ENCODE measurements around the gene SERPINA12. TPM values are rescaled to one million over a fixed set of nuclear protein-coding genes. Genes with fewer than 3 reads are reported as not detected.
"Not testable (repeated sequence)": the region's sequence is repeated elsewhere in the genome, so short reads cannot be mapped to it uniquely, and the experiment has no call there.

The SERPINA12 gene
- total and polyA plus RNA-seq, 12 donors, result not detected

DNA sequence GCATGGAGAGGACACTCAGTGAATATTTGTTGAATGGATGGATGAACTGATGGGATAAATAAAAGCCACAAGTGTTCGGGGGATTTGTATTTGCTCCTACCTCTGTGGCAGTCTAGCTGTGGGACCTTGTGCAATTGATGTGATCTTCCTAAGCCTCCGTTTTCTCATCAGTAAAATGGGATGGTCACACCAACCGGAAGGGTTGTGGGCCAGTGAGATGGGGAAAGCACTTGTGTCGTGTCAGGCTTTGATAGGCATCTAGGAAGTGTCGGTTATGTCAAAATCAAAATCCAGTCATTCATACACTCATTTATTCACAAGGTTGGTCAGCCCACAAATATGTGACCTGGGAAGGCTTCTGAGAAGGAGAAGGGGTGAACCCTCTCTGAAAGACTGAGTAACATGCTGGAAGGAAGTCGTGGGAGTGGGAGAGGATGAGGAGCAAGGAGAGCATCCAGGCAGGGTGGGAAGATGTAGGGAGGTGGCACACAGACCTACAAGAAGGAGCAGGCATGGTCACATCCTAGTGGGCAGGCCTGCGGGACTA, 25.5 kb downstream of the SERPINA12 start:
- Histone ChIP-seq H3K27ac (no peak overlapping the region), H3K4me3 (no peak overlapping the region), H3K4me1 (replicated peaks in 1 of 2) (no peaks in the 10 kb centered on the region), H3K36me3 (replicated peaks in 1 of 2) (no peaks in the 10 kb centered on the region), H3K9me3 (replicated peaks in 1 of 3) (no peaks in the 10 kb centered on the region), H3K27me3 (no peaks in the 10 kb centered on the region)
- 77 to 84% (median 78%) methylated on average over 7 of the region's 7 CpGs for WGBS, 4 donors
- TF ChIP-seq POLR2A (IDR thresholded peaks at IDR 0.05), result no peak
- TF ChIP-seq, protein P1, sequence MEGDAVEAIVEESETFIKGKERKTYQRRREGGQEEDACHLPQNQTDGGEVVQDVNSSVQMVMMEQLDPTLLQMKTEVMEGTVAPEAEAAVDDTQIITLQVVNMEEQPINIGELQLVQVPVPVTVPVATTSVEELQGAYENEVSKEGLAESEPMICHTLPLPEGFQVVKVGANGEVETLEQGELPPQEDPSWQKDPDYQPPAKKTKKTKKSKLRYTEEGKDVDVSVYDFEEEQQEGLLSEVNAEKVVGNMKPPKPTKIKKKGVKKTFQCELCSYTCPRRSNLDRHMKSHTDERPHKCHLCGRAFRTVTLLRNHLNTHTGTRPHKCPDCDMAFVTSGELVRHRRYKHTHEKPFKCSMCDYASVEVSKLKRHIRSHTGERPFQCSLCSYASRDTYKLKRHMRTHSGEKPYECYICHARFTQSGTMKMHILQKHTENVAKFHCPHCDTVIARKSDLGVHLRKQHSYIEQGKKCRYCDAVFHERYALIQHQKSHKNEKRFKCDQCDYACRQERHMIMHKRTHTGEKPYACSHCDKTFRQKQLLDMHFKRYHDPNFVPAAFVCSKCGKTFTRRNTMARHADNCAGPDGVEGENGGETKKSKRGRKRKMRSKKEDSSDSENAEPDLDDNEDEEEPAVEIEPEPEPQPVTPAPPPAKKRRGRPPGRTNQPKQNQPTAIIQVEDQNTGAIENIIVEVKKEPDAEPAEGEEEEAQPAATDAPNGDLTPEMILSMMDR (IDR thresholded peaks at IDR 0.05), result no peak
- intact Hi-C loops (cut with DNase I), result loop anchor here in 1 of 2 donors (10.0 kb wide), 1 partner anchor 59 kb away; no protein-coding TSS in a partner anchor
- DNase-seq, result no peak

DNA sequence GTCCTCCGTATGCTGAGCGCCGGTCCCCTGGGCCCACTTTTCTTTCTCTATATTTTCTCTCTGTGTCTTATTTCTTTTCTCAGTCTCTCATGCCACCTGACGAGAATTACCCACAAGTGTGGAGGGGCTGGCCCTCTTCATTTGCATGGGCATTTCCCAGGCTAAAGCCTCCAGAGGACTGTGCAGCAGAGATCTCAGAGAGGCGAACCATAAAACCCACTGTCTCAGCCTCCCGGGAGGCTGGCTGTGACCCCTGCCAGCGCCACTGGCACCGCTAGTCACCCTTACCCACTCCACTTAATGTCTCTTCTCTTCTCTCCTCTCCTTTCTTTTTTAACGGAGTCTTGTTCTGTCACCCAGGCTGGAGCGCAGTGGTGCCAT, 26.2 kb downstream of the SERPINA12 start:
- Histone ChIP-seq H3K27ac (no peak overlapping the region), H3K4me3 (no peak overlapping the region), H3K4me1 (replicated peaks in 1 of 2) (no peaks in the 10 kb centered on the region), H3K9me3 (replicated peaks in 1 of 3) (no peaks in the 10 kb centered on the region), H3K36me3 (replicated peaks in 1 of 2) (no peaks in the 10 kb centered on the region), H3K27me3 (no peaks in the 10 kb centered on the region)
- intact Hi-C loops (cut with DNase I), result loop anchor here in 1 of 2 donors (10.0 kb wide), 1 partner anchor 58 kb away; no protein-coding TSS in a partner anchor
- TF ChIP-seq, protein P1 (IDR thresholded peaks at IDR 0.05), result no peak
- TF ChIP-seq POLR2A (IDR thresholded peaks at IDR 0.05), result no peak
- no peak for DNase-seq
- WGBS, 4 donors, result 84 to 93% (median 88%) methylated on average over 10 of the region's 10 CpGs

DNA sequence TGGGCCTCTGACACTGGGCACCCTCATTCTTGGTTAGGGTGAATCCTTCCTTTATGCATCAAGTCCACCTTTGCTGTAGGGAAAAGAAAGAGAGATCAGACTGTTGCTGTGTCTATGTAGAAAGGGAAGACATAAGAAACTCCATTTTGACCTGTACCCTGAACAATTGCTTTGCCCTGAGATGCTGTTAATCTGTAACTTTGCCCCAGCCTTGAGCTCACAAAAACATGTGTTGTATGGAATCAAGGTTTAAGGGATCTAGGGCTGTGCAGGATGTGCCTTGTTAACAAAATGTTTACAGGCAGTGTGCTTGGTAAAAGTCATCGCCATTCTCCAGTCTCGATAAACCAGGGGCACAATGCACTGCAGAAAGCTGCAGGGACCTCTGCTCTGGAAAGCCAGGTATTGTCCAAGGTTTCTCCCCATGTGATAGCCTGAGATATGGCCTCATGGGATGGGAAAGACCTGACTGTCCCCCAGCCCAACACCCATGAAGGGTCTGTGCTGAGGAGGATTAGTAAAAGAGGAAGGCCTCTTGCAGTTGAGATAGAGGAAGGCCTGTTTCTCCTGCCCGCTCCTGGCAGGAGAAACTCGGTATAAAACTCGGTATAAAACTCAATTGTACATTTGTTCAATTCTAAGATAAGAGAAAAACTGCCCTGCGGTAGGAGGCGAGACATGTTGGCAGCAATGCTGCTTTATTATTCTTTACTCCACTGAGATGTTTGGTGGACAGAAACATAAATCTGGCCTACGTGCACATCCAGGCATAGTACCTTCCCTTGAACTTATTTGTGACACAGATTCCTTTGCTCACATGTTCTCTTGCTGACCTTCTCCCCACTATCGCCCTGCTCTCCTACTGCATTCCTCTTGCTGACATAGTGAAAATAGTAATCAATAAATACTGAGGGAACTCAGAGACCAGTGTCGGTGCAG, 26.9 kb downstream of the SERPINA12 start:
- WGBS, 4 donors, result 68 to 80% (median 75%) methylated on average over 9 to 10 of the region's 10 CpGs
- not testable (repeated sequence) for H3K4me1 ChIP-seq (replicated peaks in 1 of 2); H3K27ac ChIP-seq; H3K27me3 ChIP-seq; DNase-seq; H3K36me3 ChIP-seq (replicated peaks in 1 of 2); H3K4me3 ChIP-seq; H3K9me3 ChIP-seq (replicated peaks in 1 of 3)
- intact Hi-C loops (cut with DNase I), result loop anchor here in 1 of 2 donors (10.0 kb wide), 1 partner anchor 58 kb away; no protein-coding TSS in a partner anchor

DNA sequence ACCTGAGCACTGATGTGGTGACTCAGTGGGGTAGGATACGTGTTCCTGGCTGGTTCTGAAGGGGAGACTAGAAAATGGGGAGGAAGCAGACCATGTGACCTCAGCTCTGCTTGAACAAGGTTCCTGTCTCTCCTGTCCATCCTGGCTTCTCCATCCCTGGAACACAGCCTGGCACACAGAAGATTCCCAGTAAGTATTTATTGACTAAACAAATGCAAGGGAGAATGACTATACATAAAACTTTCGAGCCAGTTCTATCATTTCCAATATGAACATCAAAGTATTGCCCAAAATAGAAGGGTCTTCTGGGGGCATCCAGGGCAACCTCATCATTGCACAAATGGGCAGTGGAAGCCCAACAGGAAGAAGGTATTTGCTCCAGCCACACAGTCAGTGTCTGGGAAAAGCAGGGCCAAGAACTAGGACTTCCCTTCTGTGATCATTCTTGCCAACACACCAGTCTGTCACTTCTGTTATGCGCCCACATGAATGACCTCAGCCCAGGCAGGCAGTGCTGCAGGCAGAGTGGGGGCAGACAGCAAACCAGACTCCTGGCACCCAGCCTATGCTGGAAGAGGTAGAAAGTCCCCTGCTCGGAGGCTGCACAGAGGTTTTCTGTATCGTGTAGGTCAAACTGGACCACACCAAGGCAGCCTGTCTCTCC, 27.7 kb downstream of the SERPINA12 start:
- no peak overlapping the region for H3K4me3 ChIP-seq
- no peaks in the 10 kb centered on the region for H3K36me3 ChIP-seq (replicated peaks in 1 of 2)
- no peak for TF ChIP-seq POLR2A (IDR thresholded peaks at IDR 0.05)
- TF ChIP-seq, protein P1 (IDR thresholded peaks at IDR 0.05), result no peak
- H3K4me1 ChIP-seq (replicated peaks in 1 of 2), result no peaks in the 10 kb centered on the region
- no peak overlapping the region for H3K27ac ChIP-seq
- no peaks in the 10 kb centered on the region for H3K9me3 ChIP-seq (replicated peaks in 1 of 3)
- WGBS, 4 donors, result 68 to 84% (median 77%) methylated on average over 4 to 5 of the region's 5 CpGs
- intact Hi-C loops (cut with DNase I), result loop anchor here in 1 of 2 donors (10.0 kb wide), 1 partner anchor 57 kb away; no protein-coding TSS in a partner anchor
- no peak for DNase-seq
- no peaks in the 10 kb centered on the region for H3K27me3 ChIP-seq
